CD4-positive, alpha-beta T cell treated with Interferon alpha-2 for 1 hour (primary cell): ENCODE results near the gene PSMD11.
"Not testable (repeated sequence)": the region's sequence is repeated elsewhere in the genome, so short reads cannot be mapped to it uniquely, and the experiment has no call there.

ENCODE experiments used
- DNase-seq, 2 donors: peaks; one replicate each; pipeline ENCODE4 v3.0.0-alpha.2; 2020 to 2022

The PSMD11 gene

GRCh38 chr17:32515677-32516383, 71.5 kb downstream of the PSMD11 start:
- no peak for DNase-seq

- no peak for DNase-seq
Measured at GRCh38 chr17:32516450-32516849, 72.1 kb downstream of the PSMD11 start.

- DNase-seq = peak in 1 of 2 donors; percentile 23
Measured at GRCh38 chr17:32516940-32517701, 72.8 kb downstream of the PSMD11 start.

GRCh38 chr17:32517982-32518381, 73.7 kb downstream of the PSMD11 start:
- DNase-seq = no peak

- no peak for DNase-seq
Measured at GRCh38 chr17:32518646-32519227, 74.4 kb downstream of the PSMD11 start.

GRCh38 chr17:32519228-32520103, 75.2 kb downstream of the PSMD11 start:
- peak; percentile 39 to 77 for DNase-seq

- peak; percentile 28 to 71 for DNase-seq
Measured at GRCh38 chr17:32520104-32520701, 75.9 kb downstream of the PSMD11 start.

- no peak for DNase-seq
Measured at GRCh38 chr17:32520737-32521404, 76.6 kb downstream of the PSMD11 start.

GRCh38 chr17:32523017-32523680, 78.8 kb downstream of the PSMD11 start:
- DNase-seq = peak; percentile 13 to 65

- DNase-seq = peak in 1 of 2 donors; percentile 47
Measured at GRCh38 chr17:32523827-32524552, 79.7 kb downstream of the PSMD11 start.

- not testable (repeated sequence) for DNase-seq
Measured at GRCh38 chr17:32524553-32524880, 80.2 kb downstream of the PSMD11 start.

GRCh38 chr17:32525122-32525521, 80.8 kb downstream of the PSMD11 start:
- DNase-seq = no peak

- no peak for DNase-seq
Measured at GRCh38 chr17:32527146-32527545, 82.8 kb downstream of the PSMD11 start.

- peak in 1 of 2 donors; percentile 35 for DNase-seq
Measured at GRCh38 chr17:32528825-32529224, 84.5 kb downstream of the PSMD11 start.

- DNase-seq = no peak
Measured at GRCh38 chr17:32529604-32530003, 85.3 kb downstream of the PSMD11 start.
